ENCODE measurements around the gene NSD1. TPM values are rescaled to one million over a fixed set of nuclear protein-coding genes. Genes with fewer than 3 reads are reported as not detected.

NSD1 gene
- polyA plus RNA-seq, 1 donor from 2014 or later, result 12.8 TPM

GRCh38 chr5:177234841-177235240, 101.3 kb downstream of the NSD1 start:
- H4K20me1 ChIP-seq (ENCODE audit: insufficient read depth), result no peaks in the 10 kb centered on the region
- no peak overlapping the region for H3K4me3 ChIP-seq (ENCODE audit: low read length)
- H3K79me2 ChIP-seq (replicated peaks; ENCODE audit: insufficient read depth, low read length), result peaks cover 5% of the 10 kb centered on the region
- H2AFZ ChIP-seq (ENCODE audit: low read depth, low read length), result no peak overlapping the region
- no peaks in the 10 kb centered on the region for H3F3A ChIP-seq (ENCODE audit: insufficient read depth, low read length, poor library complexity, severe bottlenecking)
- H3K27ac ChIP-seq (ENCODE audit: low read length), result peak overlapping the region; percentile 39
- no peaks in the 10 kb centered on the region for H3K27me3 ChIP-seq (ENCODE audit: insufficient read depth, low read depth, low read length)
- no peak overlapping the region for H3K9ac ChIP-seq (ENCODE audit: low read length)
- H3K9me3 ChIP-seq (ENCODE audit: low read length), result no peaks in the 10 kb centered on the region
- TF ChIP-seq SMC3 (conservative IDR thresholded peaks at IDR 0.05; ENCODE audit: poor library complexity), result no peak
- no peak overlapping the region for H3K4me2 ChIP-seq (ENCODE audit: low read length)
- H3K36me3 ChIP-seq (ENCODE audit: insufficient read depth, low read length), result no peaks in the 10 kb centered on the region
- H3K9me2 ChIP-seq (ENCODE audit: insufficient read depth, low read length), result no peaks in the 10 kb centered on the region

- Histone ChIP-seq H3K27ac (ENCODE audit: low read length) (no peak overlapping the region), H4K20me1 (ENCODE audit: insufficient read depth) (no peaks in the 10 kb centered on the region), H2AFZ (ENCODE audit: low read depth, low read length) (no peak overlapping the region), H3K79me2 (replicated peaks; ENCODE audit: insufficient read depth, low read length) (no peaks in the 10 kb centered on the region), H3K9ac (ENCODE audit: low read length) (no peak overlapping the region), H3K36me3 (ENCODE audit: insufficient read depth, low read length) (peaks cover 2% of the 10 kb centered on the region), H3F3A (ENCODE audit: insufficient read depth, low read length, poor library complexity, severe bottlenecking) (no peaks in the 10 kb centered on the region), H3K9me2 (ENCODE audit: insufficient read depth, low read length) (no peaks in the 10 kb centered on the region), H3K4me2 (ENCODE audit: low read length) (no peak overlapping the region), H3K27me3 (ENCODE audit: insufficient read depth, low read depth, low read length) (no peaks in the 10 kb centered on the region), H3K4me3 (ENCODE audit: low read length) (no peak overlapping the region), H3K9me3 (ENCODE audit: low read length) (no peaks in the 10 kb centered on the region)
- TF ChIP-seq CTCF (IDR thresholded peaks at IDR 0.05; ENCODE audit: poor library complexity, severe bottlenecking) (no peak), RAD21 (conservative IDR thresholded peaks at IDR 0.05) (no peak), EP300 (conservative IDR thresholded peaks at IDR 0.05; ENCODE audit: poor library complexity, severe bottlenecking) (no peak), EZH2 (IDR thresholded peaks at IDR 0.05; ENCODE audit: borderline replicate concordance, insufficient read depth, low read length, poor library complexity, severe bottlenecking) (no peak), REST (IDR thresholded peaks at IDR 0.05; ENCODE audit: borderline replicate concordance) (no peak)
These were observed 108.2 kb downstream of the NSD1 start for GRCh38 chr5:177241768-177242167.

GRCh38 chr5:177242304-177242703, 108.7 kb downstream of the NSD1 start:
- H4K20me1 ChIP-seq (ENCODE audit: insufficient read depth), result no peaks in the 10 kb centered on the region
- H3K9ac ChIP-seq (ENCODE audit: low read length), result no peak overlapping the region
- no peak overlapping the region for H3K4me2 ChIP-seq (ENCODE audit: low read length)
- no peak for TF ChIP-seq MXI1 (conservative IDR thresholded peaks at IDR 0.05; ENCODE audit: poor library complexity, severe bottlenecking)
- no peak for TF ChIP-seq CTCF (IDR thresholded peaks at IDR 0.05; ENCODE audit: poor library complexity, severe bottlenecking)
- no peak for TF ChIP-seq TAF1 (IDR thresholded peaks at IDR 0.05; ENCODE audit: low read depth)
- no peak for TF ChIP-seq EZH2 (IDR thresholded peaks at IDR 0.05; ENCODE audit: borderline replicate concordance, insufficient read depth, low read length, poor library complexity, severe bottlenecking)
- TF ChIP-seq POLR2AphosphoS5 (IDR thresholded peaks at IDR 0.05), result no peak
- no peak for TF ChIP-seq SMC3 (conservative IDR thresholded peaks at IDR 0.05; ENCODE audit: poor library complexity)
- TF ChIP-seq REST (IDR thresholded peaks at IDR 0.05; ENCODE audit: borderline replicate concordance), result no peak
- no peak for TF ChIP-seq EP300 (conservative IDR thresholded peaks at IDR 0.05; ENCODE audit: poor library complexity, severe bottlenecking)
- no peak for TF ChIP-seq RAD21 (conservative IDR thresholded peaks at IDR 0.05)
- peaks cover 7% of the 10 kb centered on the region for H3K36me3 ChIP-seq (ENCODE audit: insufficient read depth, low read length)
- no peaks in the 10 kb centered on the region for H3K27me3 ChIP-seq (ENCODE audit: insufficient read depth, low read depth, low read length)
- H3K4me3 ChIP-seq (ENCODE audit: low read length), result no peak overlapping the region
- H3K9me3 ChIP-seq (ENCODE audit: low read length), result no peaks in the 10 kb centered on the region
- H3K79me2 ChIP-seq (replicated peaks; ENCODE audit: insufficient read depth, low read length), result no peaks in the 10 kb centered on the region
- H3K9me2 ChIP-seq (ENCODE audit: insufficient read depth, low read length), result no peaks in the 10 kb centered on the region
- H3F3A ChIP-seq (ENCODE audit: insufficient read depth, low read length, poor library complexity, severe bottlenecking), result no peaks in the 10 kb centered on the region
- no peak overlapping the region for H3K27ac ChIP-seq (ENCODE audit: low read length)
- no peak overlapping the region for H2AFZ ChIP-seq (ENCODE audit: low read depth, low read length)

Measured in neural cell (in vitro differentiated cells).